Testis (tissue), 2 donors: ENCODE measurements around the gene EHD4.

Experiments
- CTCF ChIP-seq, 3 experiments: fragments of 450-650 bp in 2 of 3; fragments of 200-600 bp in 1 of 3; sonication (generic) in 1 of 3; IDR thresholded peaks; one replicate each; pipeline ENCODE4 v1.5.1; 2016 to 2019; ENCODE audit warnings: antibody characterized with exemption in 3 of 3, mild to moderate bottlenecking in 2 of 3, moderate library complexity in 1 of 3
- POLR2A ChIP-seq: fragments of 450-650 bp; IDR thresholded peaks from one replicate; pipeline ENCODE4 v1.6.1; 2017; ENCODE audit warnings: antibody characterized with exemption, mild to moderate bottlenecking, moderate library complexity

- TF ChIP-seq CTCF (IDR thresholded peaks at IDR 0.05) (no peak), POLR2A (no peak)
Measured at GRCh38 chr15:41997845-41998244, 25.5 kb upstream of the EHD4 start.
